OCI-LY3 (cell line): ENCODE results near the gene ALPK1.

ENCODE experiments used
- CTCF ChIP-seq: fragments of 200-600, 300-600 bp; sonication (generic); IDR thresholded peaks from 2 replicates; pipeline ENCODE4 v1.5.1; 2014; ENCODE audit warnings: antibody characterized with exemption, low read length, low read depth
- EZH2phosphoT487 ChIP-seq: fragments of 200-600 bp; shearing (Covaris generic); IDR thresholded peaks from 2 replicates; pipeline ENCODE4 v1.6.1; 2018; ENCODE audit warnings: antibody characterized with exemption, mixed run types, low read depth

DNA sequence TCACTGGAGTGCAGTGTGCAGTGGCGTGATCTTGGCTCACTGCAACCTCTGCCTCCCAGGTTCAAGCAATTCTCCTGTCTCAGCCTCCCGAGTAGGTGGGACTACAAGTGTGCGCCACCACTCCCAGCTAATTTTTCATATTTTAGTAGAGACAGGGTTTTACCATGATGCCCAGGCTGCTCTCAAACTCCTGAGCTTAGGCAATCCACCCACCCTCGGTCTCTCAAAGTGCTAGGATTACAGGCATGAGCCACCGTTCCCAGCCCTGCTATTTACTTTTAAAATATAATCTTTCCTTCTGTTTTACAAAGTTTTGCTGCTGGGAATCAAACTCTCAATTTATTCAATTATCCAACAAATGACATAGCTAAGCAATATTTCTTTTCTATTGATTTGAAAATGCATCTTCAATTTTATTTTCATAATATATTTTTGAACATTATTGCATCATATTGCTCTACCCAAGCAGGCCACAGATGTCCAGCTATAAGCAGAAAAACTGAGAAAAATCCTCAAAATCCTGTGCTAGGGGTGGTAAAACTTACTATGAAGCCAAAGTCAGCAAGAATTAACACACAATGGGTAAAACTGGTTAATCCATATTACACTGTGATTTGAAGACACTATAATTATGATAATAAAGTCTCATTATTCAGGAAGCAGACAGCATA is 16.6 kb upstream of the ALPK1 start:
- TF ChIP-seq CTCF (no peak), EZH2phosphoT487 (no peak)
